ENCODE measurements around the gene ADCY9.
"Not testable (repeated sequence)": the region's sequence is repeated elsewhere in the genome, so short reads cannot be mapped to it uniquely, and the experiment has no call there.

ADCY9 gene

DNA sequence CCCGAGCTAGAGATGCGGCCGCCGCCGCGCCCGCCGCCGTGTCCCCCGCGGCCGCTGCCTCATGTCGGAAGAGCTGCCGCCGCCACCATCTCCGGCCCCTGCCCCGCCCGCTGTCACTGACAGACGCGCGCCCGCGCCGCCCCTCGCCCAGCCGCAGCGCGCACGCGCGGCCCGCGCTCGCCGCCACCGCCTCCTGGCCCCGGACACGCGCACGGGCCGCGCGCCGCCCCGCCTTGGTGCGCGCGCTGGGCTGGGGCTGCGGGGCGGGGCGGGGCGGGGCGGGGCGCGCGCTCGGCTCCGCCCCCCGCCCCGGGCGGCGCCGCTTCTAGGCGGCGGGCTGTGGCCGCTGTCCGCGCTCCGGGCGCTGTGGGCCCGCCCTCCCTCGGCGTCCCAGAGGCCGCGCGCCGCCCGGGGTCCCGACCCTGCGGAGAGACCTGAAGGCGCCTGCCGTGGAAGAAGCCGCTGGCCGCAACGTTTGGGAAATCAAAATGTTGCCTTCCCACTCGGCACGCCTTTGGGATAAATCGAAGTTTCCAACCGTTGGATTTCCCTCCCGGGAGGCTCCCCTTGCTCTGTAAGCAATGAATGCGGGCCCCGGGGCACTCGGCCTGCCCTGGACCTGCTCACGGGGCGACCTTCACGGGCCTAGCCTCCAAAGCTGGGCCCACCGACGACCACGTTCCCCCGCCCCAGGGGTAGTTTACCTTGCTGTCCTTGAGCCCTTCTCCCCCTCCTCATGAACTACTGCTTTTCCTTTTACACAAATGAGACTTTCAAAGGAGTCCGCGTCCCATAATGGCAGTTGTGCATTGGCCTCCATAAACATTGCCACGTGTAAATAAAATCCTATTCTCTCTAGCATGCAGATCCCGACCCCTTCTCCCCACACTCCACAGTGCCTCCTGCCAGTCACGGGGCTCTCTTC lies at the start of gene ADCY9:
Gene ADCY9 (minus strand): TSS at position 118 of the 925 bp plus-strand sequence. CDS start 1,000 bp downstream, outside the sequence.
- peak; percentile 64 to 81 for DNase-seq

DNA sequence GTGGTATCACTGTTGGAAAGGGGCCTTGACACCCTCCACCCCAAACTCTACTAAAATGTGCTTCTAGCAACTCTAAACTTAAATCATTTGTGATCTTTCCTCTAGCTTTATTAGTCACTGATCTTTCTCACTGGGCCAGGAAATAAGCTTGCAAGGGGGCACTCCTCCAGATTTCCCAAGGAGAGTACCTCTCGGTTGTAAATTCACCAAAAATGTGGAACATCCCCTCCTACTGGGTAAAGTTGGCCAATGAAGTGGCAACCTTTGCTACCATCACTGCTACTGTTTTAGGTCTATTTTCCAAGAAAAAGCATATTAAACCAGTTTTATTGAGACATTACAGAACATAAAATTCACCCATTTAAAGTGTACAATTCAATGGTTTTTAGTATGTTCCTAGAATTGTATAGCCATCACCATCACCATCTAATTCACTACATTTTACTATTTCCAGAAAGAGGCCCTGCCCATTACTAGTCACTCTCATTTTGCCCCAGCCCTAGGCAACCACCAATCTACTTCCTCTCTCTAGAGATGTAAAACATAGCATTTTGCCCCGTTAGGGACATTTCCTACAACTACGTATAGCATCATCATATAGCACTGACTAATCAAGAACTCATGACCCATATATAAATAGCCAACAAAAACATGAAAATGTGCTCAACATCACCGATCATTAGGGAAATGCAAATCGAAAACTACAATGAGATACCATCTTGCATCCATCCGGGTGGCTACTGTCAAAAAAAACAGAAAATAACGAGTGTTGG lies 44.6 kb upstream of the ADCY9 start:
- no peak for DNase-seq

DNA sequence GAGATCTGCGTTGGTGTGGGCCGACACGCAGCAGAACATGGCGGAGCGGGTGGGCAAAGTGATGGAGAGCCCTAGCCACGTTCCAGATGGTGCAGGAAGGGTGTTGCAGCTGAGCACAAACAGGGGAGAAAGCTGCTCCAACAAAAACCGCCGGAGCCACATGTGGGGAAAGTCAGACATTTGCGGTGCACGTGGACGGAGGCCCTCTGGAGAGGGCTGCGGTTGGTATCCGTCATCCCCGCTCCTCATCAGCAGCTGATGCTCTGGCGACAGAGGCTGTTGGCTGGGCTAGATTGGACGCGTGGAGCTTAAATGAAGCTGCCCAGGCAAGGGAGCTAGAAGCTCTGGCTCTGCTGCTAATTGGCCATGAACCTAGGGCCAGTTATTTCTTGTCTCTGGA lies 43.5 kb upstream of the ADCY9 start:
- no peak for DNase-seq

DNA sequence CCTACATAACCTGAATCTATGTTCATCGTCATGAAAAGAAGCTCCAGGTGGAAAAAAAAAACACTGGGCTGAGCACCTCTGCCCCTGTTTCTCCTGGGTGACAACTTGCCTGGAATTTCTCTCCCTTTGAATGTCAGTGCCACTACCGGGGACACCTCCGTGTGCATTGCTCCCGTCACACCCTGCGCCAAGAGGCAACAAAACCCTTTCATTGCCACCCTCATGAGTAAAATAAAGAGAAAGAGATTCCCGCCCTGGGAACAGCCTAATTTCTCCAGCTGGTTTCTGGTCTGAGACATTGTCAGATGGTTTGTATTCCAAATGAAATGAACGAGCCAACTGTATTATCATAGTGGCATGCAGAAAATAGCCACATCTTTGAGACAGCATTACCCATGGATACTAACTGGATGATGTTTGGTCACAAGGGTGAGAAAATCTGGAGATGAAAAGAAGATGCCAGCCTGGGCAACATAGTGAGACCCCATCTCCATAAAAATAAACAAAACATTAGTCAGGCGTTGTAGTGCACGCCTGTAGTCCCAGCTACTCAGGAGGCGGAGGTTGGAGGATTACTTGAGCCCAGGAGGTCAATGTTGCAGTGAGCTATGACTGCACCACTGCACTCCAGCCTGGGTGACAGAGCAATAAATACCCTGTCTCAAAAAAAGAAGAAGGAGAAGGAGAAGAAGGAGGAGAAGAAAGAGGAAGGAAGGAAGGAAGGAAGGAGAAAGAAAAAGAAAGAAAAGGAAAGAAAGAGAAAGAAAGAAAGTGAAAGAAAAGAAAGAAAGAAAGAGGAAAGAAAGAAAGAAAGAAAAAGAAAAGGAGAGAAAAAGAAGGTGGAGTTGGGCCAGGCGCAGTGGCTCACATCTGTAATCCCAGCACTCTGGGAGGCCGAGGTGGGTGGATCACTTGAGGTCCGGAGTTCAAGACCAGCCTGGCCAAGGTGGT lies 42.2 kb upstream of the ADCY9 start:
- no peak for DNase-seq

DNA sequence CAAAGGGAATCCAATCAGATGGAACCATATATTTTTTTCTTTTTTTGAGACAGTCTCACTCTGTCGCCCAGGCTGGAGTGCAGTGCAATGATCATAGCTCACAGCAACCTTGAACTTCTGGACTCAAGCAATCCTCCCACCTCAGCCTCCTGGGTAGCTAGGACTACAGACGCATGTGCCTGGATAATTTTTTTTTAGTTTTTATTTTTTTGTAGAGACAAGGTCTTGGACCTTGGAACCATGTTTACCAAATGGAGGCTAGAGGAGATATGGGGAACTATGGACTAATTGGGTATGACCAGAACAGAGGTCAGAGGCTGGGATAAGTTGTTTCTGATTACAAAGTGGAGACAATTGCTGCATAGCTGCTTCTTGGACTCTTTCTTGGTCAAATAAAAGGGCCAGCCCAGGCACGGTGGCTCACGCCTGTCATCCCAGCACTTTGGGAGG lies 41.2 kb upstream of the ADCY9 start:
- no peak for DNase-seq

DNA sequence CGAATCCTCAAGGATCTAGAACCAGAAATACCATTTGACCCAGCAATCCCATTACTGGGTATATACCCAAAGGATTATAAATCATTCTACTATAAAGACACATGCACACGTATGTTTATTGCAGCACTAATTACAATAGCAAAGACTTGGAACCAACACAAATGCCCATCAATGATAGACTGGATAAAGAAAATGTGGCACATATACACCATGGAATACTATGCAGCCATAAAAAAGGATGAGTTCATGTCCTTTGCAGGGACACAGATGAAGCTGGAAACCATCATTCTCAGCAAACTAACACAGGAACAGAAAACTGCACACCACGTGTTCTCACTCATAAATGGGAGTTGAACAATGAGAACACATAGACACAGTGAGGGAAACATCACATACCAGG lies 40.3 kb upstream of the ADCY9 start:
- not testable (repeated sequence) for DNase-seq

DNA sequence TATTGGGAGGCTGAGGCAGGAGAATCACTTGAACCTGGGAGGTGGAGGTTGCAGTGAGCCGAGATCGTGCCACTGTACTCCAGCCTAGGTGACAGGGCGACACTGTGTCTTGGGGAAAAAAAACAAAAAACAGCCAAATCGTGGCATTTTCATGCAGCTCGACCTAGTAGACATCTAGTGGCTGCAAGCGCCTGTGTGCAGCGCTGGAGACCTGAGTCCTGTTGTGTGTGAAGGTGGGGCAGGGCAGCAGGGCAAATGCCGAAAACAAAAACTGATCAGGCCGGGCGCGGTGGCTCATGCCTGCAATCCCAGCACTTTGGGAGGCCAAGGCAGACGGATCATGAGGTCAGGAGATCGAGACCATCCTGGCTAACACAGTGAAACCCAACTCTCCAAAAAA lies 37.1 kb upstream of the ADCY9 start:
- not testable (repeated sequence) for DNase-seq

DNA sequence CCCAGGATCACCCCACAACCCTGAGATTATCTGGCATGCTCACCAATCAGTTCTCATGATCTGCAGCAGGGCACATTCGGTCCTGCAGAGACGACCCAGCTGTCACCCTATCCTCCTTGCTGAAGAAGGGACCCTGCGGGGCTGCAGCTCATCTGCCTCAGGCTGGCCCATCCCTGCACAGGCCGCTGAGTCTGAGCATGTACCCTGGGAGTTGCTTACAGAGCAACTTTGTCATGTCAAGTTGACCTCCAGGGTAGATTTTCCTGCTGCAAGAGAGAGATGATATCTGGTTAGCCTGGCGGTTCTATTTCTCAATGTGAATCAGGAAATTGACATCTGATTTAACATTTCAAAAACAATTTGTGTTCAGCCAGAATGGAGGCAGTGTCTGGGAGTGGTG lies 36.0 kb upstream of the ADCY9 start:
- DNase-seq, result peak in 1 of 2 experiments; percentile 57

DNA sequence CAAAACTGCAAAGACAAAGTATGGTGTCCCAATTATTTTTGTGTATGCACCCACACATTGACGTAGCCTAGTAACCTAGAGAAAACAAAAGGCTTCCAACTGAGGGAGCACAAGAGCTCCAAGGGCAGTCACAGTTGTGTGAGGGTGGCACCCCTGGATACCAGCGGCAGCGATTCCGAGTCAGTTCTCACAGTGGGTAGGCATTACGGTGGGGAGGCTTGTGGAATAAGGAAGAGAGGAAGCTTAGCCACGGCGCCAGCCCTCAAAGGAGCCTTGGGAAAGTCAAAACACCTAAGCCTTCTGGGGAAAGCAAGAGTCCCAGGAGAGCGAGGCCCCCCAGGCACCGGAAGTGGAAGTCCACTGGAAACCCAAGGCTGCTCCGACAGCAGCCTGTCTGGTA lies 31.0 kb upstream of the ADCY9 start:
- DNase-seq, result no peak

DNA sequence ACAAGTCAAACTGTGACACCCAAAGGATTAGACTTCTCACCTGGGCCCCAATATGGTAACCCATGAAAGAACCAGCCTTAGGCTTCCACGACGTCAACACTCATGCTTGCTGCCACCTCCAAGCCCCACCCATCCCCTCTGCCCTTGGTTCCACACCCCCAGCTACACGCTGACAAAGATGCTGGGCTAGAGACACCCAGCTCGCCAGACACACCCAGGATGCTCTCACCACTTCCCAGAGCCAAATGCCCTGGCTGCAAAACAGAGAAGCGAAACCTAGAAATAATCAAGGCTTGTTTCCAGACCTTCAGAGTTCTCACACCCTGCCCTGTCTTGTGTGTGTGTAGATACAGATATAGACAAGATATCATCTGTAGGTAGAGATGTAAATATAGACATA lies 26.0 kb upstream of the ADCY9 start:
- no peak for DNase-seq

DNA sequence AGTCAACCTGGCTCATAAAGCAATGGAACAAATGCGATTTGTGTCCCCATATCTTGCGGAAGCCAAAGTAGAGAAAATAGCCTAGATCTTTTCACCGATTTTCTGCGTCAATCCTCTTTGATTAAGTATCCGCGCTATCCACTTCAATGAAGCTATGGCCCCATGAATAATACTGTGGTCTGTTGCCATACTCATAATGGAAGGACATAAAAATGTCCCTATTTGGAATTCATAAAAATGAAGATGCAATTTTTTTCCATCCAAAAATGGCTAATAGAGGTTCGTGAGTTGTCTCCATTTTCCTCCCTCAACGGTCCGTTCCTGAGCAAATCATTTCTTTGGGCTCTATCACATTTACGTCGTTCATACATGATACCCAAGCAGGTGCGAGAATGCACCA lies 25.4 kb upstream of the ADCY9 start:
- DNase-seq, result no peak

DNA sequence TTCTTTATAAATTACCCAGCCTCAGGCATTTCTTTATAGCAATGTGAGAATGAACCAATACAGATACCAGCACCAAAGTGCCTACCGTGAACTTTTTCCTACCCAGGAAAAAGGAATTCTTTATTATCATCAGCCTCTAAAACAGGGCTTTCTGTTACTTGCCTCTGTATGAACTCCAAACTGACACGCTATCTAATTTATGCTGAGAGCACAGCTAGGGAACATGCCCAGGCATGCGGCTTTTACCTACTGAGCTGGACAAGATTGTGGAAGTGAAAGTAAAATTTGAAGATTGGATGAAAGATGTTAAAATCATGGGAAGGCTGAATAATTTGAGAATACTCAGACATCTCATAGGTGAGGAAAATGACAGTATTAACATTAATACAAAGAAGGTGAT lies 24.4 kb upstream of the ADCY9 start:
- DNase-seq, result peak in 1 of 2 experiments; percentile 23

DNA sequence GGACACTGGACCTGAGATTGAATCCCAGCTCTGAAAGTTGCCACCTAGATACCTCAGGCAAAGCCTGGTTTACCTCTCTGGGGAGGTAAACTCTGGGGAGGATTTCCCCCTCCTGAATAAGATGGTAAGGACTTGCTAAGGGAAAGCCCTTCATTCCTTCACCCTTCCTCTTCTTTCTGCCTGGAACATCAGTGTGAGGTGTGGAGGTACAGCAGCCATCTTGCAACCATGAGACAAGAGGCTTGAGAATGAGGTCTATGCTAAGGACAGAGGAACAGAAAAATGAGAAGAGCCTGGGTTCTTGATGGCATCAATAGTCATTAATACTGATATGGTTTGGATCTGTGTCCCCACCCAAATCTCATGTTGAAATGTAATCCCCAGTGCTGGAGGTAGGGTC lies 23.7 kb upstream of the ADCY9 start:
- no peak for DNase-seq

DNA sequence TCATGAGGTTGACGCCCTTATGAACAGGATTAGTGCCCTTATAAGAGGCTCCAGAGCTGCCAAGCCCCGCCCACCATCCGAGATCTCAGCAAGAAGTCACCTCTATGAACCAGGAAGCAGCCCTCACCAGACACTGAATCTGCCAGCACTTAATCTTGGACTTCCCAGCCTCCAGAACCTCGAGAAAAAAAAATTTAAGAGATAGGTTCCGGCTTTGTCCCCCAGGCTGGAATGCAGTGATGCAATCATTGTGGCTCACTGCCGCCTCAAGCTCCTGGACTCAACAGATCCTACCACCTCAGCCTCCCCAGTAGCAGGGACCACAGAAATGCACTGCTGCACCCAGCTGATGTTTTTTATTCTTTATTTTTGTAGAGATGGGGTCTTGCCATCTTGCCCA lies 22.5 kb upstream of the ADCY9 start:
- no peak for DNase-seq

DNA sequence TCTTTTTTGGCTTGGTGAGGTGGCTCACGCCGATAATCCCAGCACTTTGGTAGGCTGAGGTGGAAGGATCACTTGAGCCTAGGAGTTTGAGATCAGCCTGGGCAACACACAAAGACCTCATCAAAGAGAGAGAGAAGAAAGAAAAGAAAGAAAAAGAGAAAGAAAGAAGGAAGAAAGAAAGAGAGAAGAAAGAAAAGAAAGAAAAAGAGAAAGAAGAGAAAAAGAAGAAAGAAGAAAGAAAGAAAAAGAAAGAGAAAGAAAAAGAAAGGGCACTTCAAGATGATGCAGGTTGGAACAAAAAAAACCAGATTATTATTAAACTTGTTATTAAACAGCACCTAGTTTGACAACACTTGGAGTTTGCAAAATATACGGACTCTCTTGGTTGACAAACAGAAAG lies 21.2 kb upstream of the ADCY9 start:
- DNase-seq, result no peak

DNA sequence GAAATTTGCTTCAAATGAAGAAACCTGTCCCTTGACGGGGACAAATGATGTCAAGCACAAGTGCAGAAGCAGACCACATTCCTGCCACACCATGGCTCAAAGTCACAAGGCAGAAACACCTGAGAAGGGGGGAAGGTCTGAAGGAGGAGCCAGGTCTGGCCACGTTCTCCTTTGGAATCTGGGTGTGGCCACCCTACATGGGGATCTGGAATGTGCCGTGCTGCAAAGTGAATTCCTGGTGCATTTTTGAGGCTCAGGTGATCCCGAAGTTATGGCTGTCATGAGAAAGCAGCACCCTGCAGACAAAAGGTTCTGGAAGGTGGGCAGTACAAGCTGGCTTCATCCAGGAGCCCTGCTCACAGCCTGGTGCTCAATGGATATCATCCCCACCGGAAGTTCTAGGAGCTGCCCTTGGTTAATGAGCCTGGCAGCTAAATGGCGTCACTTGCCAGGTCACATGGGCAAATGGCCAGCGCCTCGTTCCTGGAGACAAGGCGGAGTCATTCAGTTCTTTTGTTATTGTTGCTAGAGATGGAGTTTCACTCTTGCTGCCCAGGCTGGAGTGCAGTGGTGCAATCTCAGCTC lies 20.1 kb upstream of the ADCY9 start:
- no peak for DNase-seq

DNA sequence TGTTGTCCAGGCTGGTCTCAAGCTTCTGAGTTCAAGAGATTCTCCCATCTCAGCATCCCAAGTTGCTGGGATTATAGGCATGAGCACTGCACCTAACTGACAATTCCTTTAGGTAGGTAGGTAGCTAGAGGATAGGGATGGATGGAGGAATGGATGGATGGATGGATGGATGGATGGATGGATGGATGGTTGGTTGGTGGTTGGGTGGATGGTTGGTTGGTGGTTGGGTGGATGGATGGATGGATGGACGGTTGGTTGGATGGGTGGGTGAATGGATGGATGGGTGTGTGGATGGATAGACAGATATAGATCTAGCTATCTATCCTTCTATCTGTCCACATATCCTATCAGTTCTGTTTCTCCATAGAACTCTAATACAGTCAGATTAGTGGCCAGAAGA lies 19.3 kb upstream of the ADCY9 start:
- DNase-seq, result no peak

DNA sequence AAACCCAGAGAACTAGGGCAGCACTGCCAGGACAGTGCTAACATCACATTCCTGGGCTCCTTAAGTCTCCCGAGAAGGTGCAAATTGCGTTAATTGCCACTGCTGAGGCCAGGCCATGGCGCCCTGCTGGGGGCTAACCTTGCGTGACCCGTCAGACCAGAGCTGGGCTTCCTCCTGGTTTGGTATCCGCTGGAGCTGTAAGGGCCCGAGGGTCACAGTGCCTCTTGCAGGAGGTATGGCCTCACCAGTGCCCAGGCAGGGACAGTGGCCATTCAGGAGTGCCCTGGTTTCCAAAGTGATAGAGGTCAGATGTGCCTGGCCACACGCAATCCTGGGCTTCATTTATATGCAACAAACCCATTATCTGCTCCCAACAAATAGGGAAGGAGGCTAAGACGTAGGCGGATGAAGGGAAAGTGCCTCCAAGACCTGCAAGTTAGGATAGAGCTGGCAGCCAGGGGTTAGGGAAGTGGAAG lies 17.7 kb upstream of the ADCY9 start:
- no peak for DNase-seq

DNA sequence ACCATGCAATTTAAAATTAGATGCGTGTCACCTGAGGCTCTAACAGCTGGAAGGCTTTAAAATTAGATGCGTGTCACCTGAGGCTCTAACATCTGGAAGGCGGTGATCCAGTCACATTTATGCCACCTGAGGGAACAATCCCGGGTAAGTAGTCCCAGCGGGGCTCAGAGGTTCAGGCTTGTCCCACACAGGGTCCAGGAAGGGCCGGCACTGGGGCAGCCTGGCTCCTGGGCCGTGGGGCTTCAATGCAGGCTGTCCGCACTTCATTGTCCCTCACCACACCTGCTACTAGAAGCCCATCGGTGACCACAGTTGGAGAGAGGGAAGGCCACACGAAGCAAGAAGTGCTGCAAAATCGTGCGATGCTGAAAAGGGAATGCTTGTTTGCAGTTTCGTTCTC lies 15.4 kb upstream of the ADCY9 start:
- no peak for DNase-seq

DNA sequence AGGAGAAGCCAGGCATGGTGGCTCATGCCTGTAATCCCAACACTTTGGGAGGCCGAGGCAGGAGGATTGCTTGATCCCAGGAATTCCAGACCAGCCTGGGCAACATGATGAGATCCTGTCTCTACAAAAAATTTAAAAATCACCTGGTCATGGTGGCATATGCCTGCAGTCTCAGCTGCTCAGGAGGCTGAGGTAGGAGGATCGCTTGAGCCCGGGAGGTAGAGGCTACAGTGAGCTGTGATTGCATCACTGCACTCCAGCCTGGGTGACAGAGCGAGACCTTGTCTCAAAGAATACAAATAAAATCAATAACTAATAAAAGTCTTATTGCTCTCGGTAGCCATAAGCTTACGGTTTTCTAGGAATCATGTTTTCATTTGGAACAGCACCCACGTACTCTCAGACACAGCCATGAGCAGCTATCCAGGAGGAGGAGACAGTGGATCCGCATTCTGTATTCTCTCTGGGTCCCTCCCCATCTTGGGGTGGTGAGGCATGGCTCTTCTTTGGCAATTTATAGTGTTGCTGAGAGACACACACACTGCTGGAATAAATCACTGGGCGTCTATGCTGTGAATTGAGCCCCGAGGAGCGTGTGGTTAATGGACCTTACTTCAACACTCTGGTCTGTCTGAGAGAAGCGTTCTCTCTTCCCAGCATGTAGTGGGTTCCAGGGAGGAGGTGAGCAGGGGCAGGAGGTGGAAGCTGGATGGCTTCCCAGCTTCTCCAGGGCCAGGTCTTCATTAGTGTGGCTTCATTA lies 8.5 kb upstream of the ADCY9 start:
- no peak for DNase-seq

DNA sequence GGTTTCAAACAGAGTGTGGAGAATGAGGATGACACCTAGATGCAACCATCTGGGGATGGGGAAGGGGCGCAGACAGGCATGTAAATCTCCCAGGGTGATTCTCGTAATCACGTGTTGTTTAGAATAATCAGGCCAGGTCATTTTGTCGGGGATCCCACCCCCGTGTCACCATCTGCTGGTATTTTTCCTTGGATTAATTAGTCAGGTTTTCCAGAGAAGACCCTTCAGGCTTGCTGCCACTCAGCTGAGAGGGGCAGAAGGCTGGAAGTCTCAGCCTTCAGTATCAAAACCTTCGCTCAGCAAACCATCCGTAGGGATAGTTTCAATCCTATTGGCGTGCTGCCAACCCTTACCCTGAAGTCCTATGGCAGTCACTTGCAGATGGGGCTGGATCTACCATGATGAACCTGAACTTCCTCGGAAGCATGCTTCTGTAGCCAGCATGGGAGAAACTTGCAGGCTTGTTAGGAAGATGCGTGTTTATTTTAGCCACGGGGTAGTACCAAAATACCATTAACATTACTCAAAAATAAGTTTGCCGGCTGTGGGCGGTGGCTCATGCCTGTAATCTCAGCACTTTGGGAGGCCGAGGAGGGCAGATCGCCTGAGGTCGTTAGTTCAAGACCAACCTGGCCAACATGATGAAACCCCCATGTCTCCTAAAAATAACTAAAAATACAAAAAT lies 7.5 kb upstream of the ADCY9 start:
- peak; percentile 95 to 99 for DNase-seq
